HL-60 (cell line): ENCODE data around the gene GPR162.

Source experiments
- POLR2AphosphoS5 ChIP-seq: IDR thresholded peaks from 2 replicates; pipeline ENCODE4 v1.6.1; 2012; ENCODE audit warnings: low read depth
- REST ChIP-seq: IDR thresholded peaks from 2 replicates; pipeline ENCODE4 v1.6.1; 2012; ENCODE audit warnings: low read depth; ENCODE audit not compliant: insufficient replicate concordance
- TF ChIP-seq, protein P1 (sequence below): IDR thresholded peaks from one replicate; pipeline ENCODE4 v1.5.1; 2011; ENCODE audit warnings: low read length, control low read depth, inconsistent platforms; ENCODE audit not compliant: insufficient read depth

GRCh38 chr12:6787309-6787708 is 34.3 kb upstream of the GPR162 start:
- TF ChIP-seq, protein P1, sequence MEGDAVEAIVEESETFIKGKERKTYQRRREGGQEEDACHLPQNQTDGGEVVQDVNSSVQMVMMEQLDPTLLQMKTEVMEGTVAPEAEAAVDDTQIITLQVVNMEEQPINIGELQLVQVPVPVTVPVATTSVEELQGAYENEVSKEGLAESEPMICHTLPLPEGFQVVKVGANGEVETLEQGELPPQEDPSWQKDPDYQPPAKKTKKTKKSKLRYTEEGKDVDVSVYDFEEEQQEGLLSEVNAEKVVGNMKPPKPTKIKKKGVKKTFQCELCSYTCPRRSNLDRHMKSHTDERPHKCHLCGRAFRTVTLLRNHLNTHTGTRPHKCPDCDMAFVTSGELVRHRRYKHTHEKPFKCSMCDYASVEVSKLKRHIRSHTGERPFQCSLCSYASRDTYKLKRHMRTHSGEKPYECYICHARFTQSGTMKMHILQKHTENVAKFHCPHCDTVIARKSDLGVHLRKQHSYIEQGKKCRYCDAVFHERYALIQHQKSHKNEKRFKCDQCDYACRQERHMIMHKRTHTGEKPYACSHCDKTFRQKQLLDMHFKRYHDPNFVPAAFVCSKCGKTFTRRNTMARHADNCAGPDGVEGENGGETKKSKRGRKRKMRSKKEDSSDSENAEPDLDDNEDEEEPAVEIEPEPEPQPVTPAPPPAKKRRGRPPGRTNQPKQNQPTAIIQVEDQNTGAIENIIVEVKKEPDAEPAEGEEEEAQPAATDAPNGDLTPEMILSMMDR: no peak
- no peak for TF ChIP-seq REST
- no peak for TF ChIP-seq POLR2AphosphoS5
